H4 (cell line): ENCODE measurements around the gene STK24. TPM values are rescaled to one million over a fixed set of nuclear protein-coding genes. Genes with fewer than 3 reads are reported as not detected.
"Not testable (repeated sequence)": the region's sequence is repeated elsewhere in the genome, so short reads cannot be mapped to it uniquely, and the experiment has no call there.

Experiments
- DNase-seq: peaks from one replicate; pipeline ENCODE4 v3.0.0-alpha.2; 2015; ENCODE audit warnings: low spot score
- total RNA-seq: library from RNA; depleted of rRNA; stranded (reverse); fragments of >200 nt; shearing (Covaris generic); gene quantifications from 2 replicates; pipeline ENCODE4 v1.2.3, GENCODE V29; 2014

Gene STK24
- total RNA-seq, 1 experiment from 2014 or later: 57.3 TPM

DNA sequence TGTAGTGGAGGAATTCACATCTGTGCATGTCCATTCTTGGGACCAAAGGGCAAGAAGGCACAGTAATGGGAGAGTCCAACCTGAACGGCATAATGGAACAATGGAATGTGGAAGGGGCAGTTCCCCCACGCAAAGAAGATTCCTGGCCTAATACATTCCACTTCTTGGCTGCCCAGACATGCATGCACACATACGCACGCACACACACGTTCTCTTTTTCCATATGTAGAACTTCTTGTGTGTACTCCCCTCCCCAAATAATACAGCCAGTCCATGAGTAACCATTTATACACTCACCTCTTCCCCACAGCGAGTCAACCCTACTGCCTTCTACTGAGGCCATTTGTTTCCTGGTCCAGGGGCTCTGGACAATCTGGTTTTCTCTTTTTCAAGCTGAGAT lies 6.0 kb upstream of the STK24 start:
- no peak for DNase-seq

DNA sequence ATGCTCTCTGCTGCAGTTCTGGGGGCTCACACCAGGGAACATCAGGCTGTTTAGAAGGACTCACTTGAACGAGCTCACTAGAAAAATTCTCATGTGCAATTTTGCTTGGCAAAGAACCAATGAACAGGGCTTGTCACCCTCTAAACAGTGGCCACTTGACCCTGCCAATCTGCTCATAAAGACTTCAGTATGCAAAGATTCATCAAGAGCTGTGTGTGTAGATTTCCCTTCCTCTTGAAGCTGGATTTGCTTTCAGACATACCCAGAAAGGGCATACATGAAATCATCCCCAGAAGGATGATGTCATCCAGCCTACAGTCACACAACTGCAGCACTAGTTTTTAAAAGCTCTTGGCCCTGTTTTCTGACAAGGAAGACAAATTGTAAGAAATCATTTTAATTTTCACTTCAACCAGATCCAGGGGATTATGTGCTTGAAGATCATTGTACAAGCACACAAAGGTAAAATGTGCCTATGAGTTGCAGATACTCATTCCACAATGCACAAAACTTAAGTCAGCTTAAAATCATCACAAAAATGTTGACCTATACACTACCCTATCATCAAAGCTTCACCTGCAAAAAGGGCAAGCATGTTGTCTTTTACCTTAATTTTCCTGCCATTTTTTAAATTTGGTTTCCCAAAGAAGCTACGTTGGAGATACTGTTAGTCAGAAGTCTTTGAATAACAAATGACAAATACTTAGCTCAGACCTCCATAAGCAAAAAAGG lies 5.2 kb upstream of the STK24 start:
- no peak for DNase-seq

DNA sequence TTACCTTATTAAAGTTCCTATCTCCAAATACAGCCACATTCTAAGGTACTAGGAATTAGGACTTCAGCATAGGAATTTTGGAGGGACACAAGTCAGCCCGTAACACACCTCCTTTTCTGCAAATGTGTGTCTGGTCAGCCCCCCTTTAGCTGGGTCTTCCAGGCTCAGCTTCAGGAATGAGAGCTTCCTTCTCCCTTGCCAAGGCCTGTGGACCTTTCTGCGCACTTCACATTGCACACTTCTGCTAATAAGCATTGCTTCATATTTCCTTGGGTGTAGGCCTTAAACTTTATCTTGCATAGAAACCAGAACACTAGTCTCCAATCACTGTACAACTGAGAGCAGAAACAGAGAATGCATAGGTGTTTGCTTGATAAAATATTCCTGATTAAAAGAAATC lies 4.5 kb upstream of the STK24 start:
- DNase-seq: no peak

DNA sequence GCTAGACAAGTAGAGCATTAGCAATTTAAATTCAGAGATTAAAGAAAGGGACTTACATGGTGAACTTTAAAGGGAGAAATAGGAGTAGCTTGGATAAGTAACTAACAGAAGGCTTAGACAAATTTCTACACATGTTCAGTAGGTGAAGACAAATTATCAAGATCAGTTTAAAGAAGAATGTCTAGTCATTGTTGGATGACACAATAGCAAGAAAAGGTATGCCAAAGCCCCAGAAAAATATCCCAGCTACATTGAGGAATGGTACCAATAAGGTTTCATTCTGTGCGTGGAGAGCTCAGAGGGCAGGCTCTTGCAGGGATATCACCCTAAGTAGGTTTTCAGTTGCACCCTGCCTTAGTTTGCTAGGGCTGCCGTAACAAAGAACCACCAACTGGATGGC lies 3.5 kb upstream of the STK24 start:
- no peak for DNase-seq

DNA sequence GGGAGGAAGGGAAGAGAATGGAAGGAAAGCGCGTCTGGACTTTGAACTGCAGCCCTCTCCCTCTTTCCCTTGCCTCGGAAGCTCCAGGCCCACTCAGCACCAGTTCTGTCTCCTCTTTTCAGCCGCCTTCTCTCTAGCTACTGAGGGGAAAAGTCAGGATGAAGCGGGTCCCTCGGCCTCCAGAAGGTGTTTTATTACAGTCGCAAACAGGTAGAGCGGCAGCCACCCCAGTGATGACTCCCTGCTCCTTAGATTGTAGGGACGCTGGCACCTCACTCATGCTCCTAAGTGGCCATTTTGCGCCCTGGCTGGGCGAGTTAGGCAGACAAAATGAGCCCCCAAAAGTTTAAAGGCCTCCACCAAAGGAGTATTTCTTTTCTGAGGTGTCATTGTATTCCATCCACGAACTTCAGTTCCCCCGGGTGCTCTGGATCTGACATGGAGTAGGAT lies 954 bp upstream of the STK24 start:
- DNase-seq: no peak

DNA sequence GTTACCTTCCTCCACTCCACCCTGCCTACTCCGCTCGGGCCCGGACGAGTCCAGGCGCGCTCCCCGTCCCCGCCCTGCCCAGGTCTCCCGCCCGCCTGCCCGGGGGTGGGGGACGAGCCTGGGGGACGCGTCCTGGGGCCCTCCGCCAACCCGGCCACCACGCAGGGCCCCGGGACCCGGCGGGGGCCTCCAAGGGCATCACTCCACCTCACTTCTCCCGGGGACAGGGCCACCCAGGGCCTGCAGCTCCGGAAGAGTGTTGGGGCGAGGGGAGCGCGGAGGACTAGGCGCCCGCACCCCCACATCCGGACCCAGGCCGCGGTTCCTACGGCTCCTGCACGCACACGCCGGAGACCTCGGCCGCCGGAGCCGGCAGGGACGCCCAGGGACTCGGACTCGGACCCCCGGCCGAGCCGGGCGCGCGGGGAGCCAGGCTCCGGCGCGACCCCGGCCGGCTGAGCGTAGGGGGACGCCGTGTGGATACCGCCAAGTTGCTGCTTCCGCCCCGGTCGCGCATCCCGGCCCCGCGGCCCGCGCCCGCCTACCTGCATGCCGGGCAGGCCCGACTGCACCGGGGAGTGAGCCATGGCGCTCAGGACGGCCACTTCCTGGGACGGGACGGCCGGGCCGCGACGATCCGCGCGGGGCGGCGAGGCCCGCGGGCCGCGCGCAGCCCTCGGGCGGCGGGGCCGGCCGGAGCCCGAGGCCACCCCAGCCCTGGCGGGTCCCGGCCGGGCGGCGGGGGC lies 534 bp downstream of the STK24 start:
- no peak for DNase-seq

DNA sequence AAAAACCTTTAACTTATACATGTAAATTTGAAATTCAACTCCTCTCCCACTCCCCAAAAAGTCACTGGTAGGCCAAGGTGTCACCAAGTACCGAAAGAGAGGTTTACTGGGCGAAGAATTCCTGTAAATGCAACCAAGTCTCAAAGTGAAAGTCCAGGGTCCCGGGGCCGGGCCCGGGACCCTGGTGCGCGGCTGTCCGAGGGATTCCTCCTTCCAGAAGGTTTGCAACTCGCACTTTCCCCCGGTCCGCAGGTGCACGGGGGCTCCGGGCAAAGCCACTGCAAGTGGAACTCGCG lies 1.1 kb downstream of the STK24 start:
- no peak for DNase-seq

DNA sequence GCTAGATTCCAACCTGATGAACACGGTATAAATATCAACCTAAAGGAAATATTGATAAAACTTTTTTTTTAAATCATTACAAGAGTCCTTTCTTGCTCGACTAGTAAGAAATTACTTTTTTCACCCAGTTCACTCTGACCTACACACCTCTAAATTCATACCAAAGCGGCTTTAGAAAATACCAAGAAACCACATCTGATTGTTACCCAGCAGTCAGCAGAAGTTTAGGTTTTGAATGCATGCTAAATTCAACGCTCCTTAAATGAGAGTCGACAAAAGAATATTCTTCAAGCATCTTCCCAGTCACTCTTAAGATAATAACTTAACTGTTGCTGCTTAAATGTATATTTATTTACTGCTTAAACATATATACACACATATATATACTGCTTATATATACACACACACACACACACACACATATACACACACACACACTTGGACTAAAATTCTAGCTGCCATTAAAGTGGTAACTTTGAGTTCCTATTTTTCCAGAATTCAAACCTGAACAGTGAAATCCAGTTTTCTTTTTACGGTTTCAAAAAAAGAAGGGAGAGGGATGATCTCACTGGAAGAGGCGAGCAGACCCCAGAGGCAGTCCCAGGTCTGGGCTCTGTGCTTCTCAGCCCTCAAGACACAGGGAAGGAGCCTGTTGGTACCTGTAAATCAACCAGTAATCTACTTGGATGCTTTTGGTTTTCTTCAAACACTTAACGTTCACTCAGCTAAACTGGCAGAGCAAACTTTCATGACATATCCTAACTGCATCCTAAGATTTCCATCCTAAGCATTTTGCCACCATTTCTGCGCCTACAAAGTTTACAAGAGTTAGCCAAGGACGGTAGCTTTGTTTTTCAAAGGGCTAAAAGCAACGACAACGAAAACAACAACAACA lies 1.7 kb downstream of the STK24 start:
- no peak for DNase-seq

DNA sequence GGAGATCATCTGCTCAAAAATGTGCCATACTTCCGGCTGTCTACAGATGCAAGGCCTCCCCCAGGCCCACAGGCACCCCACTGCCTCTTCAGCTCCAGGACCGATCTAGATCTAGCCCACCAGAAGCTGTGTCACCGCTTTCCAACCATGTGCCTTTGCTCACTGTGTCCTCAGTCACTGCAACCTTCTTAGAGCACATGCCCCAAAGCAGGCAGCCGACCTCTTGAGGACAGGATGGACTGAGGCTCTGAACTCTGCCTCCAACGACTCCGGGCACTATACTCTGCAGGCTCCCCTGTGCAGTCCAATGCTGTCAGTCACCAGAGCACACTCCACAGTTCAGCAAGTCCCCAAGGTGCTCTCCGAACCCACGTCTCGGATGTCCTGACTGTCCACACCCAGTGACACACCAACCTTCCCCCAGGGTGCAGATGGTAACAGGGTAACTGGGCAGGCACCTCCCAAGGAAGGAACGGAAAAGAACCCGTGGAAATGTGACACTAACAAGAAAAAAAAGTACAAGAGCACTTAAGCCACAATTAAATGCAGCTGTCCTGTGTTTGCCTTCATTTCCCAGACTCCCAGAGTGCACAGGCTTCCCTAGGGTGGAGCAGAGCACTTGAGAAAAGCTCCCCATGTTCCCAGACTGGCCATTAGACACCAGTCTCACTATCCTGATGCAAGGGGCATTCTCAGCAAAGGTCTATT lies 4.8 kb downstream of the STK24 start:
- peak; percentile 37 for DNase-seq

DNA sequence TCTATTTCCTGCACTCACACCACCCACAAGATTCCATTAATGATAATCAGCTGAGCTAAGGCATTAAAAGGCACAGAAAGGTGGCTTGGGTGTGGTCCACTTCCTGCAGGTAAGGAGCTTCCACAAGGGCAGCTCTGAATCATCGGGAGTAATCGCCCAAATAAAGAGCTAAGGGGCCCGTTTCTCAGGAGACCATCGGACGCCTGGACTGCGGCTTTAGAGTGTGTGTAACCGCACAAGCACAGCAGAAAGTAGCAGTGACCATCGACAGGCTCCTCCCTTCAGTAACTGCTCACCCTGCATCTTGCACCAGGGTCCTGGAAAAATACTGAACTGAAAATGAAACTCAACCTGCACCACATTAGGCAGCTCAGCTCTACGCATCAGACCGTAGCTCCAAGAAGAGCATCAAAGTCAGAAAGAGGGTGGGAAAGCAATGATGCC lies 6.0 kb downstream of the STK24 start:
- no peak for DNase-seq

DNA sequence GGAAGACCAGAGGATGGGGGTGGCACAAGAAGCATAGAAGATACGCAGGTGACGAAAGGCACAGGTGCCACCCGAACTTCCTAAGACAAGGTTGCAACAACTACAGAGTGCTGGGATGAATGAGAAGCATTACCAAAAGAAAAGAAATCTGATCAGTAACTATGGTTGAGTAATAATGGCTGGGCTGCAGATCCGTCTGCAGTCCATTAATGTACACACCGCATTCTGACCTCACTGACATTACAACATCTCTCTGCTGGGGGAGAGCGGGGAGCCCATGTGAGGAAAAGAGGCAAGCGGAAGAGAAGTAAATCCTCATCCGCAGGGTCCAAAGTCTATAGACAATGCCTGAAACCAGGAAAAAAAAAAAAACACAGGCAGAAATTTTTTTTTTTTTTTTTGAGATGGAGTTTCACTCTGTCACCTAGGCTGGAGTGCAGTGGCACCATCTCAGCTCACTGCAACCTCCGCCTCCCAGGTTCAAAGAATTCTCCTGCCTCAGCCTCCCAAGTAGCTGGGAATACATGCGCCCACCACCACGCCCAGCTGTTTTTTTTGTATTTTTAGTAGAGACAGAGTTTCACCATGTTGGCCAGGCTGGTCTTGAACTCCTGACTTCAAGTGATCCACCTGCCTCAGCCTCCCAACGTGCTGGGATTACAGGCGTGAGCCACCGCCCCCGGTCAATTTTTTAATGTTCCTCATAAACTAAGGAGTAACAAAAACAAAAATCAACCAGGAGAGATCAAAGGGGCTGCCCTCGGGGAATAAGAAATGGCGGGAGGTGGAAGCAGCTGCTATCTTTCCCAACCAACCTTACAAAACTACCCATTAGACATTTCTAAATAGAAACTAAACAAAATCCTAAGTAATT lies 7.2 kb downstream of the STK24 start:
- not testable (repeated sequence) for DNase-seq

DNA sequence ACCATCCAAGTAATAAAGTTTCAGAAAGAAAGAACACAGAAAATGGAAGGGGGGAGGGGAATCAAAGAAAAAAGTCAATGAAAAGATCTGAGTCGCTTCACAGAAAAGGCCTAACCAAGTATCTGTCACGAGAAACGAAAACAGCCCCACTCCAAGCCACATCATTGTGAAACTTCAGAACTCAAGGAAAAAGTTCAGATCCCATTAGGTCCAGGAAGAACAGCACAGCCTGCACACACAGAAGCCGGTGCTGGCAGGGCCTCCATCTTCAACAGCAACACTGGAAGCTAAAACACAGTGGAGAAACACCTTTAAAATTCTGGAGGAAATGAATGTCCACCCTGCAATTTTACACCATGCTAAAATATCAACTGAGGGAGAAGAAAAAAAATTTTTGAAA lies 8.0 kb downstream of the STK24 start:
- DNase-seq: no peak

DNA sequence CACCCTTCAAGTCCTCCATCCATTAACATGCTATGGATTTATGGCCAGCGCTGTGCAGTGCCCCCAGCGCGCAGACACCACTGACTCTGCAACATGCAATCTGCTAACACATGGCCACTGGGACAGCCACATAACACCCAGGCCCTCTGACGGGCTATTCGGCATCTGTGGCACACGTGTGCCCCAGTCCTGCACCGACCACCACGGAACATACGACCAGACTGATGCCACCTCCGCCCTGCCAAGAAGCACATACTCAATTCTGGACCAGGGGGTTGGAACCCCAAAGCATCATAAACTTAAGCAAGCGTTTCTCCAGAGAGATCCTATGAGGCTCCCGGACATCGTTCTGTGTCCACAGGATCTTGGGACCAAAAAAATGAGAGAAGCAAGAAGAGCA lies 9.8 kb downstream of the STK24 start:
- DNase-seq: no peak

DNA sequence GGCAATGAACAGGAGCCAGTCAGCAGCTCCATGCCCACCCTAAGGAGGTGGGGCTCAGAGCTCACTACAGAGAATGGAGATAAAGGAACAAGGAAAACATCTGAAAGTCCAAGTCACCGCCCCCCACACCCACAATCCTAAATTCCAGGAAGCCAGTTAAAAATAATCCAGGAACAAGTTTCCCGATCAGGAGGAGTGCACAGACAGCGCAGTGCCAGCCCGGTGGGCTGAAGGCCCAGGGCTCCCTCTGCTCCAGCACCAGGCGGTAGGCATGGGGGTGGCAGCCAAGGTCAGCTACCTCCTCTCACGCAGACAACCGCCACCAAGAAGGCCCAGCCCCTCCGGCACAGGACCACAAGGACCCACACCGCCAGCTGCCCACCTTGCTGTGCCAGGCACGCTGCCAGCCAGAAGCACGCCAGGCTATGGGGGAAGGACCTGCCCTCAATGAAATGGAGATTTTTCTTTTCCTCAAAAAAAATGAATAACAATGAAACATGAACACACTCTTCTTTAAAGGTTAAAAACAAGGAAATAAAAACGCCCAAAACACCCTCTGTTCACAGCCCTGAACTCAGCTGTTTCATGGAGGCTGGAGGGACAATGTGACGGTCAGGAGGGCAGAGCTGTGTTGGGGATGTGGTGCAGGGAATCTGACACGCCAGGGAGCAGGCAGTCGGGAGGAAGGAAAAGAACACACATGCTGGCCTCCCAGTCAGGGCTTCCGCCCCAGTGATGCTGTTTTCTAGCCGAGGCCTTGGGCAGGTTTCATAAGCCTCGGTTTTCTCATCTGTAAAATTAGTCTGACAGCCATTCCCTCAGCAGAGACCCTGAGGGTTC lies 11.0 kb downstream of the STK24 start:
- DNase-seq: no peak

DNA sequence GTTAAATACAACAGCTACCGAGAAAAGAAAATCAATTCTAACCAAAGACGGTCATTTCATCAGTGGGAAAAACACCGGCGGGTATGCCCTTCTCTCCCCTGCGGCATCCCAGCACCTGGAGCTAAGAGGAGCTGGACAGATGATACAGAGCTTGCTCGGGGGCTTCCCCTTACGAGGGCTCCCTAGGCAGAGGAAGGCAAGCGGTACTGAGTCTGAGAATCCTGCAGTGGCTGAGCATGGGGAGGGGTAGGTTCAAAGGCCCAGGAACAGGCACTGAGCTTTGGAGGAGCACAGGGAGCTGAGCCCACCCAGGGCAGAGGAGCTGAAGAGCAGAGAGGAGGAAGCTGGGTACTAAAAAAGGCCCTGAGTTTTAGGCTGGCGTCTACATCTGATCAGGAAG lies 12.7 kb downstream of the STK24 start:
- DNase-seq: no peak

DNA sequence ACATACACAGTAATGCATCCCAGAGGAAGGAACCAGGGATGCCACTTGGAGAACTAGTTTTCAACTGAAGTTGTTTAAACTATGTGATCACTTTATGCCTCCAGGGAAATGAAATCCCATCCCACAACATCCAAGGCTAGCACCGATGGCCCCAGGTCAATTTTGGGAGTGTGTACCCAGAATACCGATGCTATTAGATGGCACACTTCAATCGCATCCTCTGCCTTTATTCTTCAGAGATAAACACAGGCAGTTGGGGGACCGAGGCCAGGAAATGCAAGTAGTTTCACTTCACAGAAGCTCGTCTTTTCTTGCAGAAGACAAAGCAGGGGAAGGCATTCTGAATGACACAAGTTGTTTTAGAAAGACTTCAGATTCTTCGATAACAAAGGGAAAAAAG lies 13.8 kb downstream of the STK24 start:
- DNase-seq: no peak

DNA sequence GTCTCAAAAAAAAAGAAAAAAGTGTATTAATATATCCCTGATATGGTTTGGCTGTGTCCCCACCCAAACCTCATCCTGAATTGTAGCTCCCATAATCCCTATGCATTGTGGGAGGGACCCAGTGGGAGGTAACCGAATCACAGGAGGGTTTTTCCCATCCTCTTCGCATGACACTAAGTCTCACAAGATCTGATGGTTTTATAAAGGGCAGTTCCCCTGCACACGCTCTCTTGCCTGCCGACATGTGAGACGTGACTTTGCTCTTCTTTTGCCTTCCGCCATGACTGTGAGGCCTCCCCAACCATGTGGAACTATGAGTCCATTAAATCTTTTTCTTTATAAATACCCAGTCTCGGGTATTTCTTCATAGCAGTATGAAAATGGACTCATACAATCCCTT lies 17.7 kb downstream of the STK24 start:
- no peak for DNase-seq

DNA sequence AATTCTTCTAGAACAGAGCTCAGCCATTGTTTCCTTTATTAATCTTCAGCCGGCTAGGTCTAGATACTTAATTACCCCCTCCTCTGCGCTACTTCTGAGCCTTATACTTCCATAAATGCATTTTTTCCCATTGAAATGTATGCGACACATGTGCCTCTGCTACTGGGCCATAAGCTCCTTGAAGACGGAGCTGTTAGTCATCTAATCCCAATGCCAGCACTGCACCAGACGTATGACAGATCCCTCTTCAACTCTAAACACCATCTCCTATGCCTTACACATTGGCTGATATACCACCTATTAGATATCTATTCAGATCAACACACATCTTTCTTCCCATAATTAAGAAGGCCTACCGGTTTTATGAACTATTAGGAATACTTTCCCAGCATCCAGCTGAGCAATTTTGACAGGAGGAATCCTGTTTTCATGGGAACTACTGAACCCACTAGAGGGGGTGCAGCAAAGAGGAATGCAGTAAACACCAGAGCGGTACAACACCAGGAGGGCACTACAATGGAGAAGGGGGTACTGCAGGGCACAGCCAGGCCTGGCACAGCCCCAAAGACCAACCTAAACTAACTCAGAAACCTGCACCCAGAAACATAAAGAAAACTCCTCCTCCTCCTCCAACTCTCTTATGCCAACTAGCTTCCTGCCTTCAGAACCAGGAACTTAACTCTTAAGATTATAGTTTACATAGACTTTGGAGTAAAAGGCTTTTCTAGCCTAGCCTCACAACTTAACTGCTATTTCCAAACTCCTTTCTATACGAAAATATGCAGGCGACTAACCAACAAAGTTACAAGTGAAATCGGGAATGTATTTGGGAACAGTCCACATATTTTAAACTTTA lies 18.7 kb downstream of the STK24 start:
- no peak for DNase-seq
